H1 (cell line): ENCODE results near the gene FXR2. TPM values are rescaled to one million over a fixed set of nuclear protein-coding genes. Genes with fewer than 3 reads are reported as not detected.

Experiments
- BCL11A ChIP-seq, 2 experiments: IDR thresholded peaks; one replicate each; pipeline ENCODE4 v1.6.1; 2011; ENCODE audit warnings: low read depth in 2 of 2, low read length in 2 of 2, mild to moderate bottlenecking in 2 of 2
- CBX8 ChIP-seq: fragments of 300-800, 300-1000 bp; sonication (generic); IDR thresholded peaks from 2 replicates; pipeline ENCODE4 v1.7.1; 2016; ENCODE audit warnings: low read depth, low read length, borderline replicate concordance
- CEBPB ChIP-seq: IDR thresholded peaks from 2 replicates; pipeline ENCODE4 v1.6.1; 2012; ENCODE audit warnings: low read depth, low read length
- CHD1 ChIP-seq: IDR thresholded peaks from 2 replicates; pipeline ENCODE4 v1.6.1; 2012; ENCODE audit warnings: low read depth, low read length, improper control_type of control experiment
- CHD2 ChIP-seq: IDR thresholded peaks from 2 replicates; pipeline ENCODE4 v1.6.1; 2012; ENCODE audit warnings: low read length, improper control_type of control experiment
- CTBP2 ChIP-seq: IDR thresholded peaks from 2 replicates; pipeline ENCODE4 v1.7.0; 2011; ENCODE audit warnings: borderline replicate concordance, mild to moderate bottlenecking, moderate library complexity, mixed read lengths, low read length; ENCODE audit not compliant: insufficient read depth, insufficient read length
- GABPA ChIP-seq: IDR thresholded peaks from 2 replicates; pipeline ENCODE4 v1.6.1; 2011; ENCODE audit warnings: mild to moderate bottlenecking, low read length, moderate library complexity, borderline replicate concordance; ENCODE audit not compliant: insufficient read depth
- HDAC6 ChIP-seq: IDR thresholded peaks from one replicate; pipeline ENCODE4 v1.7.1; 2012; ENCODE audit warnings: low read depth, mild to moderate bottlenecking, inconsistent platforms, low read length, moderate library complexity
- KDM1A ChIP-seq: fragments of 200-600, 300-600 bp; sonication (generic); IDR thresholded peaks from 2 replicates; pipeline ENCODE4 v1.7.1; 2016; ENCODE audit warnings: mild to moderate bottlenecking, low read length, borderline replicate concordance
- MAFK ChIP-seq: IDR thresholded peaks from 2 replicates; pipeline ENCODE4 v1.6.1; 2012; ENCODE audit warnings: low read depth, mild to moderate bottlenecking, improper control_type of control experiment, low read length
- POLR2A ChIP-seq, 2 experiments: IDR thresholded peaks; 1 replicate in 1 of 2; 2 replicates in 1 of 2; pipeline ENCODE4 v1.6.1; 2011; ENCODE audit warnings: low read depth in 2 of 2, low read length in 2 of 2, mild to moderate bottlenecking in 2 of 2; ENCODE audit errors: control extremely low read depth in 1 of 2
- POLR2AphosphoS5 ChIP-seq: IDR thresholded peaks from 2 replicates; pipeline ENCODE4 v1.6.1; 2011; ENCODE audit warnings: low read depth, low read length
- POU5F1 ChIP-seq: IDR thresholded peaks from 2 replicates; pipeline ENCODE4 v1.6.1; 2011; ENCODE audit warnings: low read depth, mild to moderate bottlenecking, low read length, moderate library complexity
- RBBP5 ChIP-seq: IDR thresholded peaks from 2 replicates; pipeline ENCODE4 v1.7.1; 2012; ENCODE audit warnings: low read depth, mild to moderate bottlenecking, inconsistent platforms, low read length, moderate library complexity, borderline replicate concordance
- SAP30 ChIP-seq: fragments of 300-600 bp; sonication (generic); IDR thresholded peaks from 2 replicates; pipeline ENCODE4 v1.7.1; 2012; ENCODE audit warnings: low read length, moderate library complexity, mild to moderate bottlenecking, inconsistent platforms; ENCODE audit not compliant: insufficient read depth, insufficient replicate concordance
- SIX5 ChIP-seq: IDR thresholded peaks from 2 replicates; pipeline ENCODE4 v1.6.1; 2011; ENCODE audit warnings: mild to moderate bottlenecking, low read depth, low read length
- SP4 ChIP-seq: IDR thresholded peaks from 2 replicates; pipeline ENCODE4 v1.6.1; 2012; ENCODE audit warnings: low read length, inconsistent platforms
- SUZ12 ChIP-seq: fragments of 200-600 bp; sonication (generic); IDR thresholded peaks from 2 replicates; pipeline ENCODE4 v1.6.1; 2012; ENCODE audit warnings: mild to moderate bottlenecking, inconsistent platforms, low read length, moderate library complexity, mixed read lengths
- TAF7 ChIP-seq: optimal IDR thresholded peaks from 2 replicates; pipeline ENCODE3; 2011; ENCODE audit warnings: low read depth, mild to moderate bottlenecking, inconsistent platforms, low read length, moderate library complexity, borderline replicate concordance
- YY1 ChIP-seq: IDR thresholded peaks from 2 replicates; pipeline ENCODE4 v1.6.1; 2011; ENCODE audit warnings: low read depth, mild to moderate bottlenecking, low read length
- polyA plus RNA-seq, 7 experiments: library from polyadenylated mRNA; depleted of rRNA in 3 of 7; stranded (reverse) in 5 of 7; unstranded in 2 of 7; fragments of >200 nt in 5 of 7; fragments of 200-250 nt in 2 of 7; gene quantifications; 1 replicate in 5 of 7; 2 replicates in 1 of 7; 4 replicates in 1 of 7; pipeline versions ENCODE4 v1.2.1 to v1.2.3, GENCODE V29; 2011 to 2013; ENCODE audit warnings: missing spikeins in 2 of 7, mixed read lengths in 2 of 7
- total RNA-seq: library from RNA; stranded (reverse); fragmentation: NEBNext Ultra II Directional; extraction: Animal tissue kit (Norgen Biotek cat#: 25700); gene quantifications from 2 replicates; pipeline ENCODE4 v1.2.1, GENCODE V29; 2021
- TF ChIP-seq, protein P1 (sequence below), 3 experiments: IDR thresholded peaks; 1 replicate in 2 of 3; 2 replicates in 1 of 3; pipeline versions ENCODE4 v1.5.1 to v1.6.1; 2011; ENCODE audit warnings: low read length in 3 of 3, mild to moderate bottlenecking in 3 of 3, inconsistent platforms in 2 of 3, low read depth in 1 of 3, moderate library complexity in 1 of 3; ENCODE audit not compliant: insufficient read depth in 1 of 3; ENCODE audit errors: control extremely low read depth in 1 of 3
- TF ChIP-seq, protein P2 (sequence below): IDR thresholded peaks from 2 replicates; pipeline ENCODE4 v1.6.1; 2011; ENCODE audit warnings: low read depth, mild to moderate bottlenecking, low read length; ENCODE audit not compliant: insufficient read depth

Gene FXR2
- total and polyA plus RNA-seq, 2 of the 8 experiments (the other 6 are each of a cell fraction or from before 2014, with no cell fraction given), result 26.2 to 44.0 TPM

DNA sequence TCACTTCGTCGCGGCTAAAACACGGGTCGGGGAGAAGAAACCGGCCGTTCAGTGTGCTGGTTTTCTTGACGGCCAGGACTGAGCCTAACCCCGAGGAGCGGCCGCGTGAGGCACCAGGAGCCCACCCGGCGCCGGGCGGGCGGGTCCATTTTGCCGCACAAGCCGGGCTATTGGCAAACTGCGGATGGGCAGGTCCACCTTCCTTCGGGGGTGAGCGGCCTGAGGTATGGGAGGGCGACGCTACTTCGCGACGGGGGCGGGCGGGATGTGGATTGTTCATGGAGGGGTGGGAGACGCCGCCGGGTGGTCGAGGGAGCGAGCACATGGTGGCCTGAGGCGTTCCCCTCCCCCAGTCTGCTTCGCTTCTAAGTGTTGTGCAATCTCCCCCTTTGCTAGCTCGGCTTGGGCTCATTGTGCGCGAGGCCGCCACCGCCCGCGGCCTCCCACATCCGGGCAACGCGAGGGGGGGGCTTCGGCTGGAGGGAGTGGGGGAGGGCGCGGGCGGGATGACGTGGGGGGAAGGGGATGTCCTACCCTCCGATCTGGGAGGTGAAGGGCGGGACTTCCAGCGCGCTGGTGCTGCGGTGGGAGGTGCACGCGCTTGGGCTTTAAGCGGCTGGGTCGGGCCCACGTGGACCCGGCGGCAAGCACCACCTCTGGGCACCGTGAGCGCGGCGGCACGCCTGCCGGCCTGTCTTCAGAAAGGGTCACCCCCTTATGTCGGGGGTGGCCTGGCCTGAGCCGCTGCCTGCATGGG is 41.2 kb downstream of the FXR2 start (continued):
- TF ChIP-seq HDAC6, result no peak
- TF ChIP-seq POLR2A (IDR thresholded peaks at IDR 0.05; ENCODE audit: control extremely low read depth in 1 of 2, low read depth in 2 of 2, low read length in 2 of 2), result peak; percentile 87 to 96
- TF ChIP-seq TAF7, result peak; percentile 68
- TF ChIP-seq GABPA, result no peak
- TF ChIP-seq CHD1, result no peak; the same call in 1 of the 2 replicates
- no peak for TF ChIP-seq KDM1A
- TF ChIP-seq SIX5, result no peak
- no peak for TF ChIP-seq SAP30
- TF ChIP-seq, protein P1, sequence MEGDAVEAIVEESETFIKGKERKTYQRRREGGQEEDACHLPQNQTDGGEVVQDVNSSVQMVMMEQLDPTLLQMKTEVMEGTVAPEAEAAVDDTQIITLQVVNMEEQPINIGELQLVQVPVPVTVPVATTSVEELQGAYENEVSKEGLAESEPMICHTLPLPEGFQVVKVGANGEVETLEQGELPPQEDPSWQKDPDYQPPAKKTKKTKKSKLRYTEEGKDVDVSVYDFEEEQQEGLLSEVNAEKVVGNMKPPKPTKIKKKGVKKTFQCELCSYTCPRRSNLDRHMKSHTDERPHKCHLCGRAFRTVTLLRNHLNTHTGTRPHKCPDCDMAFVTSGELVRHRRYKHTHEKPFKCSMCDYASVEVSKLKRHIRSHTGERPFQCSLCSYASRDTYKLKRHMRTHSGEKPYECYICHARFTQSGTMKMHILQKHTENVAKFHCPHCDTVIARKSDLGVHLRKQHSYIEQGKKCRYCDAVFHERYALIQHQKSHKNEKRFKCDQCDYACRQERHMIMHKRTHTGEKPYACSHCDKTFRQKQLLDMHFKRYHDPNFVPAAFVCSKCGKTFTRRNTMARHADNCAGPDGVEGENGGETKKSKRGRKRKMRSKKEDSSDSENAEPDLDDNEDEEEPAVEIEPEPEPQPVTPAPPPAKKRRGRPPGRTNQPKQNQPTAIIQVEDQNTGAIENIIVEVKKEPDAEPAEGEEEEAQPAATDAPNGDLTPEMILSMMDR (IDR thresholded peaks at IDR 0.05; ENCODE audit: control extremely low read depth in 1 of 3, insufficient read depth in 1 of 3, low read depth in 1 of 3, low read length in 3 of 3), result no peak
- TF ChIP-seq CHD2, result peak; percentile 29; the same call in 1 of the 2 replicates
- TF ChIP-seq SUZ12, result no peak
- TF ChIP-seq, protein P2, sequence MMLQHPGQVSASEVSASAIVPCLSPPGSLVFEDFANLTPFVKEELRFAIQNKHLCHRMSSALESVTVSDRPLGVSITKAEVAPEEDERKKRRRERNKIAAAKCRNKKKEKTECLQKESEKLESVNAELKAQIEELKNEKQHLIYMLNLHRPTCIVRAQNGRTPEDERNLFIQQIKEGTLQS, result no peak
- peak; percentile 99 for TF ChIP-seq CEBPB
- no peak for TF ChIP-seq SP4
- TF ChIP-seq MAFK, result no peak
- no peak for TF ChIP-seq POU5F1
- no peak for TF ChIP-seq CBX8
- TF ChIP-seq POLR2AphosphoS5, result peak; percentile 94
- TF ChIP-seq RBBP5, result no peak
- TF ChIP-seq CTBP2, result no peak
- no peak for TF ChIP-seq YY1
- TF ChIP-seq BCL11A (IDR thresholded peaks at IDR 0.05; ENCODE audit: low read depth in 2 of 2, low read length in 2 of 2), result no peak
